ES-I3 (cell line): Measurements from ENCODE around the gene NKTR.

ENCODE experiments used
- H3K36me3 ChIP-seq: 2 replicates; pipeline ENCODE4 v1.6.1; 2013; ENCODE audit warnings: mild to moderate bottlenecking, low read length, control low read depth, moderate library complexity; ENCODE audit not compliant: insufficient read depth
- H3K4me1 ChIP-seq: 2 replicates; pipeline ENCODE4 v1.6.1; 2013; ENCODE audit warnings: mild to moderate bottlenecking, control low read depth, low read length; ENCODE audit not compliant: insufficient read depth
- H3K9ac ChIP-seq: 2 replicates; pipeline ENCODE4 v1.6.1; 2013; ENCODE audit warnings: low read depth, mild to moderate bottlenecking, low read length, moderate library complexity
- H3K9me3 ChIP-seq: 2 replicates; pipeline ENCODE4 v1.6.1; 2013; ENCODE audit warnings: mild to moderate bottlenecking, low read length, moderate library complexity; ENCODE audit not compliant: control insufficient read depth, insufficient read depth

NKTR gene

DNA sequence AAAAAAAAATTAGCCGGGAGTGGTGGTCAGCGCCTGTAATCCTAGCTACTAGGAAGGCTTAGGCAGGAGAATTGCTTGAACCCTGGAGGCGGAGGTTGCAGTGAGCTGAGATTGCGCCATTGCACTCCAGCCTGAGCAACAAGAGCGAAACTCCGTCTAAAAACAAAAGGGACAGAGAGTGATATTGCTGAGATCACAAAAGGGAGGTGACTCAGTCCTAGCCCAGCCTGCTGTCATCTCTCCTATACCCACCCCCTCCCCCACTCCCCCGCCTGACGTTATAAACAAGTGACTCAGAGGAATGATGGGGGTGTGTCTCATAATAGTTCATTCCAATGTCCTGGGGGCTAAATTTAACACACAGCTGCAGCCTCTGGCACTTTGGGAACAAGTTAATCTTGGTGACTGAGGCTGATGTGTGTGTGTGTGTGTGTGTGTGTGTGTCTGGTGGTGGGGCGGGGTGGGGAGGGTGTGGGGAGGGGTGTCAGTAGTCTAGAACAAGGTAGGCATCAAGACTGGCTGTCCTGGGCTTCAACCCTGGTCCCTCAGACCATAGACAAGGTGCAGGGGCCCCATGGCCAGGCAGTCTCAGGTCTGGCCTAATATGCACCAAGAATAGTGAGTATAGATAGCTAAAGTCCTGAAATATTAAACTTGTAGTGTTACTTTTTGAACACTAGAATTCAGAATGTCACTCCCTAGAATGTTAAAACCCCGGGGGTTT lies 83.6 kb downstream of the NKTR start:
- H3K4me1 ChIP-seq, result peaks cover 4% of the 10 kb centered on the region; the same call in 1 of the 2 replicates
- no peak overlapping the region for H3K9ac ChIP-seq
- no peaks in the 10 kb centered on the region for H3K36me3 ChIP-seq
- no peaks in the 10 kb centered on the region for H3K9me3 ChIP-seq

DNA sequence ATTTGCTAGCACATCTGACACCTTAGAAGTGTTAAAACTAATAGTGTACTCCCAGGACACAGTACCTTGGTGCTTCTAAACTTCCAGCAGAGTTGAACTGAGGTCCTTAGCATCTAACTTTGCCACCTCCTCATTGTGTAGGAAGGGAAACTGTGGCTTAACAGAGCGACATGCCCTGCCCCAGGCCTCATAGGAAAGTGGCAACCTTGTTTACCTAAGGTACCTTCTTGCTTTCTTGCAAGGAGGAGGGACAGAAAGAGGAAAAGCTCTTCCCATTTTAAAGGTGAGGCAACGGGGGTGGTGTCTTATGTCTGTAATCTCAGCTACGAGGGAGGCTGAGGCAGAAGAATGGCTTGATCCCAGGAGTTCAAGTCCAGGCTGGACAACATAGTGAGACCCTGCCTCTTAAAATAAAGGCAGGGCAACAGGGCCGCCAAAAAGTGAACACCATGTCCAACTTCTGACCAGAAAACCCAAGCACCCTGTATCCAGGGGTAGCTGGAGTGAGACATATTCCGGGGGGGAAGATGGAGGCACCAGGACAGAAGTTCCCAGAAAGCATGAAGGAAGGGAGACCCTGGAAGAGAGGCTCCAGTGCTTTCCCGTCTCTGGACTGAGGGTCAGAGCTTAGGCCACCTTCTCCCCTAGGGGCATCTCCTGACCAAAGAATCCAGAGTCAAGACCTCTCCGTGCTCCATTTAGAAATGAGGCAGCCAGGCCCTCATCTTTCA lies 84.3 kb downstream of the NKTR start:
- Histone ChIP-seq H3K9ac (no peak overlapping the region), H3K4me1 (peaks cover 4% of the 10 kb centered on the region; the same call in 1 of the 2 replicates), H3K36me3 (no peaks in the 10 kb centered on the region), H3K9me3 (no peaks in the 10 kb centered on the region)

DNA sequence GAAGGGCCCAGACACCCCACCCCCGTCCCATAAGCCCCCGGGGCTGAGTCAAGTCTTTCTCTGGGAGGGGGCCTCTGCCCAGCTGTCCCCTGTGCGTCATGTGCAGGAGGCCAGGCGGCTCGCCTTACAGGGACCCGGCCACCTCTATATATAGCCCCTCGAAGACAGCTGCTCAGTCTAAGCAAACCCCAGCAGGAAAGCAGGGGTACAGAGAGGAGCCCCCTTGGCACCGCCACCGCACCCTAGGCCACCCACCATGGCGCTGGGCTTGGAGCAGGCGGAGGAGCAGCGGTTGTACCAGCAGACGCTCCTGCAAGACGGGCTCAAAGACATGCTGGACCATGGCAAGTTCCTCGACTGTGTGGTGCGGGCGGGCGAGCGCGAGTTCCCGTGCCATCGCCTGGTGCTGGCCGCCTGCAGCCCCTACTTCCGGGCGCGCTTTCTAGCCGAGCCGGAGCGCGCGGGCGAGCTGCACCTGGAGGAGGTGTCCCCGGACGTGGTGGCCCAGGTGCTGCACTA lies 84.9 kb downstream of the NKTR start, which contains the start of gene KLHL40:
TSS of gene KLHL40 (plus strand) at position 175 of the 519 bp plus-strand sequence. CDS start at position 257, 82 bp downstream.
- no peak within 1 kb of the TSS for H3K9ac ChIP-seq
- no peaks in the 10 kb centered on the region for H3K36me3 ChIP-seq
- H3K9me3 ChIP-seq, result no peaks in the 10 kb centered on the region

DNA sequence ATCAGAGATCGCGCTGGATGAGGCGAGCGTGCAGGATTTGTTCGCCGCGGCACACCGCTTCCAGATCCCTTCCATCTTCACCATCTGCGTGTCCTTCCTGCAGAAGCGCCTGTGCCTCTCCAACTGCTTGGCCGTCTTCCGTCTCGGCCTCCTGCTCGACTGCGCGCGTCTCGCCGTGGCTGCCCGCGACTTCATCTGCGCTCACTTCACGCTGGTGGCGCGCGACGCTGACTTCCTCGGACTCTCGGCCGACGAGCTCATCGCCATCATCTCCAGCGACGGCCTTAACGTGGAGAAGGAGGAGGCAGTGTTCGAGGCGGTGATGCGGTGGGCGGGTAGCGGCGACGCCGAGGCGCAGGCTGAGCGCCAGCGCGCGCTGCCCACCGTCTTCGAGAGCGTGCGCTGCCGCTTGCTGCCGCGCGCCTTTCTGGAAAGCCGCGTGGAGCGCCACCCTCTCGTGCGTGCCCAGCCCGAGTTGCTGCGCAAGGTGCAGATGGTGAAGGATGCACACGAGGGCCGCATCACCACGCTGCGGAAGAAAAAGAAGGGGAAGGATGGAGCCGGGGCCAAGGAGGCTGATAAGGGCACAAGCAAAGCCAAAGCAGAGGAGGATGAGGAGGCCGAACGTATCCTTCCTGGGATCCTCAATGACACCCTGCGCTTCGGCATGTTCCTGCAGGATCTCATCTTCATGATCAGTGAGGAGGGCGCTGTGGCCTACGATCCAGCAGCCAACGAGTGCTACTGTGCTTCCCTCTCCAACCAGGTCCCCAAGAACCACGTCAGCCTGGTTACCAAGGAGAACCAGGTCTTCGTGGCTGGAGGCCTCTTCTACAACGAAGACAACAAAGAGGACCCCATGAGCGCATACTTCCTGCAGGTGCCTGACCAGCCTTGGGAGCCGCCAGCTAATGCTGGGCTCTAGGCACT lies 85.7 kb downstream of the NKTR start:
- Histone ChIP-seq H3K36me3 (no peaks in the 10 kb centered on the region), H3K9ac (no peak overlapping the region), H3K9me3 (no peaks in the 10 kb centered on the region), H3K4me1 (peaks cover 4% of the 10 kb centered on the region; the same call in 1 of the 2 replicates)

More for the DNA sequence above, 84.9 kb downstream of the NKTR start, which contains the start of gene KLHL40:
- peaks cover 4% of the 10 kb centered on the region; the same call in 1 of the 2 replicates for H3K4me1 ChIP-seq

DNA sequence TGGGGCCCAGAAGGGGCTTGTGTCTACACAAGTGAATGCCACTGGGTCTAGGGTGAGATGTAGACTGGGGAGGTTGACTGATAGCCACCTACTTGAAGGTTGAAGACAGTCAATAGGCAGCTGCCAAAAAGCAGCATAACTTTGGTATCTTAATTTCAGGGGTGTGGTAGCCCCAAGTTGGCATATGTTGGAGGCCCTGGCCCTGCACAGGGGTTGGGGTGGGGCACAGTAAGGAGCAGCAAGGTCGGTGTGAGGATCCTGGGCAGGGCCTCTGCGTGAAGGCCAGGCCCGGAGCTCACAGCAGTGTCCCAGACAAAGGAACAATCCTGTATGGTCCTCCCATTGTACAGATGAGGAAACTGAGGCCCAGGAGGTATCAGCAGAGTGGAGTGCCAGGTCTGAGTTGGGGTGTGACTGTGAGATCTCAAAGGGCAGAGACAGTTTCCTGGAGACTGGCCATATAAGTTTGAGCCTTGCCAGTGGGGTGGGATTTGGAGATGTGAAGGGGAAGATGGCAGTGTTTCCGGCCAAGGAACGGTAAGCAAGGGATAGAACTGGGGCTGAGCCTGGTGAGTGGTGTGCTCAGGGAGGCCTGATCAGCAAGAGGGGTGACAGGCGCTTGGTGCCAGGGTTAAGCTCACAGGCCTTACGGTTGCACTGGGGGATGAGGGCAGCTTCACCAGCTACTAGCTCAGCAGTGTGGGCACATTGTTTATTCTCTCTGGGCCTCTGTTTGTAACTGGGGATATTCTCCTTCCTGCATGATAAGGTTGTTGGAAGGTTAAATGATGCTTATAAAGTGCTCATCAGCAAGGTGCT lies 86.6 kb downstream of the NKTR start:
- H3K9ac ChIP-seq, result no peak overlapping the region
- H3K9me3 ChIP-seq, result no peaks in the 10 kb centered on the region
- H3K4me1 ChIP-seq, result peaks cover 4% of the 10 kb centered on the region; the same call in 1 of the 2 replicates
- H3K36me3 ChIP-seq, result no peaks in the 10 kb centered on the region

DNA sequence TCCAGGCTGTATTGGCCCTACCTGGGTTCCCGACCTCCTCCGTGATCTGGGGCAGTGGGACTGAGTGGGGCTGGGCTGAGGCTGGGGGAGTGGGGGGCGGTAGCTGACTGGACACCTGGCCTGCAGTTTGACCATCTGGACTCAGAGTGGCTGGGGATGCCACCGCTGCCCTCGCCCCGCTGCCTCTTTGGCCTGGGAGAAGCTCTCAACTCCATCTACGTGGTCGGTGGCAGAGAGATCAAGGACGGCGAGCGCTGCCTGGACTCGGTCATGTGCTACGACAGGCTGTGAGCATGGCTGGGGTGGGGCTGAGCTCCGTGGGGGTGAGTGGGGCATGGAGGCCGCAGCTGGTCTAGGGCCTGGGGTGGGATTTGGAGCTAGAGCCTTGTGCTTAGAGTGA lies 87.5 kb downstream of the NKTR start:
- no peak overlapping the region for H3K9ac ChIP-seq
- H3K36me3 ChIP-seq, result no peaks in the 10 kb centered on the region
- H3K4me1 ChIP-seq, result peaks cover 4% of the 10 kb centered on the region; the same call in 1 of the 2 replicates
- H3K9me3 ChIP-seq, result no peaks in the 10 kb centered on the region

DNA sequence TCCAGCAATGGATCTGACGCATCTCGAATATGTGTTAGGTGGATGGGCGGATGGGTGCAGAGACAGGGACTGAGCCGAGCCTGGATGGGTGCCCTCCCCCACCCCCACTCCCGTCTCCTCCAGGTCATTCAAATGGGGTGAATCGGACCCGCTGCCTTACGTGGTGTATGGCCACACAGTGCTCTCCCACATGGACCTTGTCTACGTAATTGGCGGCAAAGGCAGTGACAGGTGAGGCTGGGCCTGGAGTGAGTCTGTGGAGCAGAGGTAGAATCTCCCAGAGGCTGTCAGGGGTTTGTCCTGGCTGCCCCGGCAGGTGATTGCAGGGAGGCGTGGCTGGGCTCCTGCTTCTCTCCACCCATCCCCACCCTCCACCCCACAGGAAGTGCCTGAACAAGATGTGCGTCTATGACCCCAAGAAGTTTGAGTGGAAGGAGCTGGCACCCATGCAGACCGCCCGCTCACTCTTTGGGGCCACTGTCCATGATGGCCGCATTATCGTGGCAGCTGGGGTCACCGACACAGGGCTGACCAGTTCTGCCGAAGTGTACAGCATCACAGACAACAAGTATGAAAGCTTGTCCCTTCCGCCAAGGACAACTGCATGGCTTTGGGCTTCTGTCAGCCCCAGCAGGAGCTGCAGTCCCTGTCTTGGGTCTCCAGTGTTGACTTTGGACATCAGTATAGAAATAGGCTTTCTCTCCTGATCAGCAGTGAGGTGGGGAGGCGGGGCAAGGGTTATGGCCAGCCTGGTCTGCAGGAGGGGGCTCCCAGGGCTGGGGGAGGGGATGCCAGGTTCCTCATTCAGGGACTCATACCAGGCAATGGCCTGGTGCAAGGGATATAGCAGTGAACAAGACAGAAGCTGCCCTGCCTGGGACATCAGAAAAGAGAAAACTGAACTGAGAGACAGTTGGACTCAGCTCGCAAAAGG lies 88.3 kb downstream of the NKTR start:
- Histone ChIP-seq H3K9ac (no peak overlapping the region), H3K36me3 (no peaks in the 10 kb centered on the region), H3K4me1 (no peaks in the 10 kb centered on the region; the same call in 1 of the 2 replicates), H3K9me3 (no peaks in the 10 kb centered on the region)

DNA sequence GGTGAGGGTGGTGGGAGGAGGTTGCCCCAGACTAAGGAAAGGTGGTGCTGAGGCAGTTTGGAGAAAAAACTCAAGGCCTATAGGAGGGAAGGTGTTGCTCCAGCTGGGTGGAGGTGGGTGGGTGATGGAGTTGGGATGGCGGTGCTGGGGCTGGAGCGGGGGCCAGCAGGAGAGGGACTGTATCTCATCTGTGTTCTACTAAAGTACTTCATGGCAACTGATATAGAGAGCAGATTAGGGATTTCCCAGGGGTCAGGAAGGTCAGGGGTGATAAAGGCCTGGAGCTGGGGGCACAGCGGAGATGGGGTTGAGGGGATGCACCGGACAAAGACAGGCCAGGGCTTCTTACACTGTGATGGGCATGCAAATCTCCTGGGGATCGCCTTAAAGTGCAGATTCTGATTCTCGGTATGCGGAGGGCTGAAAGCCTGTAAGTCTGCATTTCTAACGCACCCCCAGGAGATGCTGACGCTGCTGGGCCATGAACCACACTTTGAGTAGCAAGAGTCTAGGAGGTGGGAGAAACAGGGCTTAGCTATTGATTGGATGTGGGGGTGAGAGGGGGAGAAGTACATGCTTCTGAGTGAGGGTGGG lies 89.0 kb downstream of the NKTR start:
- H3K9ac ChIP-seq, result no peak overlapping the region
- no peaks in the 10 kb centered on the region; the same call in 1 of the 2 replicates for H3K4me1 ChIP-seq
- H3K9me3 ChIP-seq, result no peaks in the 10 kb centered on the region
- no peaks in the 10 kb centered on the region for H3K36me3 ChIP-seq

DNA sequence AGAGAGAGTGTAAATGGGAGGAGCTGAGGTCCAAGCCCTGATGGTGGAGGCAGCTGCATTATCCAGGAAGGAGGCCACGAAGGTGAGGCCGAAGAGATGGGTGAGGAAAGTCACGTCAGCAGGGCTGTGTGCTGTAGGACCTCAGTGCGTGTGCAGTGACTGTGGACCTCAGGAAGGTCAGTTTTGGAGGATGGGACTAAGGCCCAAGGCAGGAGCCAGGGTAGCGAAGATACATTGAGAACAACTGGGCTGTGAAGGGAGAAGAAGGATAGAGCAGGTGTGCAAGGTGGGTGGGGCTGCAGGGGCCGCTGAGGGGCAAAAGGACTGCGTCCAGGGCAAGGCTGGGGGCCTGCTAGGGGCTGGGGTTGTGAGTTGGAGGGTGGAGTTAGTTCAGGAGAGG lies 89.7 kb downstream of the NKTR start:
- no peaks in the 10 kb centered on the region for H3K4me1 ChIP-seq
- H3K36me3 ChIP-seq, result no peaks in the 10 kb centered on the region
- H3K9me3 ChIP-seq, result no peaks in the 10 kb centered on the region
- no peak overlapping the region for H3K9ac ChIP-seq

DNA sequence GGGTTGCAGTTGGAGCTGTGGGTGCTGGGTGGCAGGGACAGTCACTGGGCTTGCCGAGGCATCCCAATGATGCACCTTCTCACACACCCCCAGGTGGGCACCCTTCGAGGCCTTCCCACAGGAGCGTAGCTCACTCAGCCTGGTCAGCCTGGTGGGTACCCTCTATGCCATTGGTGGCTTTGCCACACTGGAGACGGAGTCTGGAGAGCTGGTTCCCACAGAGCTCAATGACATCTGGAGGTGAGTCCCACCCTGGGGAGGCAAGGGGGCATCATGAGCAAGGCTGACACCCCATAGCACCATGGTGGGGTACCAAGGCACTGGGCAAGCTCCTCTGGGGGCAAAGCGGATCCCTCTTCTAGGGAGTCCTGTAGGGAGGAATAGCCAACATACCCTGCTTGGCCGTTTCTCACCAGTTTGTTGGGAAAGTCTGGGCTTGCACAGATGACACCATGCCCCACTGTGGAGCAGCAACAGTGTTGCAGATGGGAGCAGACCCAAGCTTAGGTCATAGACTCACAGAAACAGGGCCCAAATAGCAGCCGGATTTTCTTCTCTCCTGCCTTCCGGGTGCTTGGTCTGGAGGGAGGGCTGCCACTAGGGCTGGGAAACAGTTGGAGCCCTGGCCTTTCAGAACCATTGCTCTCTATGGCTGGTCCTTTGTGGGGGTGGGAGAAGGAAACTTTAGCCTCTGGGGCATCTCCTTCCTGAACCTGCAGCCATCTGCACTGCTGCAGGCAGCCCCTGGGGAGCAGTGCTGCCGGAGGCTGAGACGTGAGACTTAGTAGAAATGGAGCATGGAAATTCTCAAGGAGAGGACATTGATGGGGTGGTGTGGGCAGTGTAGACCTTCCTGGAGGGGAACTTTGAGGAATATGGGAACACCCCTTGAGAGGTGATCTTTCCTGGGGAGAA lies 90.5 kb downstream of the NKTR start:
- H3K9me3 ChIP-seq, result no peaks in the 10 kb centered on the region
- no peak overlapping the region for H3K9ac ChIP-seq
- no peaks in the 10 kb centered on the region for H3K36me3 ChIP-seq
- no peaks in the 10 kb centered on the region for H3K4me1 ChIP-seq

DNA sequence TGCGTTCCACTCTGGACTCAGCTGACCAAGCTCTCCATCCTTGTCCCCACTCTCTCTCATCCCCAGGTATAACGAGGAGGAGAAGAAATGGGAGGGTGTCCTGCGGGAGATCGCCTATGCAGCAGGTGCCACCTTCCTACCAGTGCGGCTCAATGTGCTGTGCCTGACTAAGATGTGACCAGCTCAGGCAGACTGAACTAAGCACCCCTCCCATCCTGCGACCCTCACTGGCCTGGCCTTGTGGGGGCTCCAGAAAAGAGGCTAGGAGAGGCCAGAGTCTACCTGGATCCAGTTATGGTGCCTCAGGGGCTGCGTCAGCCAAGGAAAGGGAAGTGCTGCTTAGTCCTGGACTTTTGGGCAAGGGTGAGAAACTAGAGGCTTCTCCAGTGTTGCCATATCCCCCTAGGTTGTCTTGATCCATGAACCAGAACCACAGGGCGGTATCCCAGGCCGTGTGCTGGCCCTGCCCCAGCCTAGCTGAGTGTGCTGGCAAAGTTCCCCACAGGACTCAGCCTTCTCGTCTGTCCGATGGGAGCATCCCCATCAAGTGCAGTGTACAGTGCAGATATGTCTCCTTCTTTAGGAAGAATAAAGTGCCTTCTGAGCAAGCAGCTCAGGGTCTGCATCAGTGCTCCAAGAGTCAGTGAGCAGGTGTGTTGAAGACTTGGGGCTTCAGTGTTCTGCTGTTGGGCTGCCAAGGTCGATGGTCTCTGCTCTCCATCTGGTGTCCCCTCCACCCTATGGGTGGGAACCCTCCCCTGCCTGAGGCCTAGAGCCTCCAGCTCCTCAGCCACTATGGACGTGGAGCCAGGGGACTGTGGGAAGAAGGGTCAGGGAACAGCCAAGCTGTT lies 91.6 kb downstream of the NKTR start:
- Histone ChIP-seq H3K4me1 (no peaks in the 10 kb centered on the region), H3K36me3 (no peaks in the 10 kb centered on the region), H3K9me3 (no peaks in the 10 kb centered on the region), H3K9ac (no peak overlapping the region)
